GM12878 (cell line): ENCODE measurements around the gene PROB1. TPM values are rescaled to one million over a fixed set of nuclear protein-coding genes. Genes with fewer than 3 reads are reported as not detected.
A peak's percentile ranks its signal among the peaks of the same experiment; 100 is the strongest.

Source experiments
- MEF2B ChIP-seq: fragments of 450-650 bp; IDR thresholded peaks from 2 replicates; pipeline ENCODE4 v1.6.1; 2018; ENCODE audit warnings: mild to moderate bottlenecking, moderate library complexity; ENCODE audit not compliant: partially characterized antibody, poor library complexity, severe bottlenecking
- NR2C1 ChIP-seq: fragments of 450-650 bp; IDR thresholded peaks from 2 replicates; pipeline ENCODE4 v1.6.1; 2017; ENCODE audit warnings: antibody characterized with exemption, mild to moderate bottlenecking, moderate library complexity
- PAX8 ChIP-seq: fragments of 450-650 bp; IDR thresholded peaks from 2 replicates; pipeline ENCODE4 v1.6.1; 2017; ENCODE audit warnings: mild to moderate bottlenecking, moderate library complexity
- TARDBP ChIP-seq: IDR thresholded peaks from 2 replicates; pipeline ENCODE4 v1.6.1; 2016; ENCODE audit warnings: borderline replicate concordance
- WRNIP1 ChIP-seq: IDR thresholded peaks from 2 replicates; pipeline ENCODE4 v1.6.1; 2011; ENCODE audit warnings: low read depth, low read length, improper control_type of control experiment, borderline replicate concordance
- ZNF217 ChIP-seq: fragments of 450-650 bp; IDR thresholded peaks from 2 replicates; pipeline ENCODE4 v1.6.1; 2017; ENCODE audit warnings: antibody characterized with exemption, mild to moderate bottlenecking
- polyA plus RNA-seq, 11 experiments: library from polyadenylated mRNA; depleted of rRNA in 4 of 11; unstranded in 6 of 11; stranded (reverse) in 5 of 11; fragments of >200 nt; fragmentation: Nextera tagmentation in 4 of 11; fragmentation: Illumina TruSeq in 1 of 11; extraction: Ambion mirVana in 4 of 11; extraction: Trizol in 1 of 11; gene quantifications; 1 replicate in 1 of 11; 2 replicates in 10 of 11; pipeline versions ENCODE4 v1.2.1 to v1.2.3, GENCODE V29; 2011 to 2016; ENCODE audit warnings: inconsistent platforms in 2 of 11, missing spikeins in 2 of 11, low read depth in 1 of 11
- total RNA-seq, 4 experiments: library from RNA; depleted of rRNA in 3 of 4; stranded (reverse); fragments of >200 nt in 3 of 4; fragmentation: Illumina TruSeq in 1 of 4; extraction: Trizol in 1 of 4; gene quantifications; 2 replicates each; pipeline versions ENCODE4 v1.2.1 to v1.2.3, GENCODE V29; 2013 to 2021
- TF ChIP-seq, protein P1 (sequence below): fragments of 450-650 bp; IDR thresholded peaks from 2 replicates; pipeline ENCODE4 v1.6.1; 2016; ENCODE audit warnings: mild to moderate bottlenecking, moderate library complexity, borderline replicate concordance
- TF ChIP-seq, protein P2 (sequence below): fragments of 450-650 bp; IDR thresholded peaks from 2 replicates; pipeline ENCODE4 v1.6.1; 2017; ENCODE audit warnings: borderline replicate concordance

PROB1 gene
- total and polyA plus RNA-seq, 10 of the 15 experiments (the other 5 are each of a cell fraction or from before 2014, with no cell fraction given): 0.14 to 8.1 (median 2.9) TPM

DNA sequence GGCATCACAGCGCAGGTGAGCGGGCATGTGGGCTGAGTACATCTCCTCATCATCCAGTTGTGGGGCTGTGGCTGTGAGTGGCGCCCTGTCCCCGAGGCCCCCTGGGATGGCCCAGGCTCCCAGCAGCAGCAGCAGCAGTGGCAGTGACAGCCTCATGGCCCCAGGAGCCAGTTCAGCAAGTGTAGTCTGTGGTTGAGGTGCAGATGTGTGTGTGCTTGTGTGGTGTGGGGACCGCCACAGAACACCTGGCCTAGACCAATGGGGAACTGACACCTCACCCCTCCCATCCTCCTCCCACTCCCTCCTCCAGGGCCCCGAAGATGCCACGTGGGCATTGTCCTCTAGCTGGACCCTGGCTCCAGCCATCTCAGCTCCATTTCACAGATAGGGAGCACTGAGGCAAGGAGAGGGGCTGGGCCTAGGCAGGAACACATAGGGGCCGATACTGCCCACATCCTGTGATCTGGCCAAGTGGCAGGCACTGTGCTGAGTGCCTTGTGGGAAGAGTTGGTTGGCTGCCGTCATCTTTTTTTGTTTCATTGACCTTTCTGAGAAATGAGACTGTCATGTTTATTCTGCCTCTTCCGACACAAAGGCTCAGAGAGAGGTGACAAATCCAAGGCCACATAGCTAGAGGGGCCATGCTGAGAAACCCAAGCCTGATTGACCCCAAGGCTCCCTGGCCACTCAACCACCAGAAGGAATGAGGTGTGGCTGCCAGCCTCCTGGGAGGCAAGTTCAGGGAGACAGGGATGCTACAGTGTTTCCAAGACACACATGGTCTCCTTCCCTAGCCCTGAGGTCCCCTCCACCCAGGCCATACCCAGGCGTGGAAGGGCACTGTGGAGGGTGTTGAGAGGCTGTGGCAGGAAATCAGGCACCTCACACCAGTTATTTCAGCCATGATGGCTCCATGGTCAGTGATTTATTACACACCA lies 4.9 kb downstream of the PROB1 start, which contains the start of gene MZB1 (continued):
- TF ChIP-seq, protein P1, sequence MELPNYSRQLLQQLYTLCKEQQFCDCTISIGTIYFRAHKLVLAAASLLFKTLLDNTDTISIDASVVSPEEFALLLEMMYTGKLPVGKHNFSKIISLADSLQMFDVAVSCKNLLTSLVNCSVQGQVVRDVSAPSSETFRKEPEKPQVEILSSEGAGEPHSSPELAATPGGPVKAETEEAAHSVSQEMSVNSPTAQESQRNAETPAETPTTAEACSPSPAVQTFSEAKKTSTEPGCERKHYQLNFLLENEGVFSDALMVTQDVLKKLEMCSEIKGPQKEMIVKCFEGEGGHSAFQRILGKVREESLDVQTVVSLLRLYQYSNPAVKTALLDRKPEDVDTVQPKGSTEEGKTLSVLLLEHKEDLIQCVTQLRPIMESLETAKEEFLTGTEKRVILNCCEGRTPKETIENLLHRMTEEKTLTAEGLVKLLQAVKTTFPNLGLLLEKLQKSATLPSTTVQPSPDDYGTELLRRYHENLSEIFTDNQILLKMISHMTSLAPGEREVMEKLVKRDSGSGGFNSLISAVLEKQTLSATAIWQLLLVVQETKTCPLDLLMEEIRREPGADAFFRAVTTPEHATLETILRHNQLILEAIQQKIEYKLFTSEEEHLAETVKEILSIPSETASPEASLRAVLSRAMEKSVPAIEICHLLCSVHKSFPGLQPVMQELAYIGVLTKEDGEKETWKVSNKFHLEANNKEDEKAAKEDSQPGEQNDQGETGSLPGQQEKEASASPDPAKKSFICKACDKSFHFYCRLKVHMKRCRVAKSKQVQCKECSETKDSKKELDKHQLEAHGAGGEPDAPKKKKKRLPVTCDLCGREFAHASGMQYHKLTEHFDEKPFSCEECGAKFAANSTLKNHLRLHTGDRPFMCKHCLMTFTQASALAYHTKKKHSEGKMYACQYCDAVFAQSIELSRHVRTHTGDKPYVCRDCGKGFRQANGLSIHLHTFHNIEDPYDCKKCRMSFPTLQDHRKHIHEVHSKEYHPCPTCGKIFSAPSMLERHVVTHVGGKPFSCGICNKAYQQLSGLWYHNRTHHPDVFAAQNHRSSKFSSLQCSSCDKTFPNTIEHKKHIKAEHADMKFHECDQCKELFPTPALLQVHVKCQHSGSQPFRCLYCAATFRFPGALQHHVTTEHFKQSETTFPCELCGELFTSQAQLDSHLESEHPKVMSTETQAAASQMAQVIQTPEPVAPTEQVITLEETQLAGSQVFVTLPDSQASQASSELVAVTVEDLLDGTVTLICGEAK: no peak
- TF ChIP-seq MEF2B: peak; percentile 94
- TF ChIP-seq, protein P2, sequence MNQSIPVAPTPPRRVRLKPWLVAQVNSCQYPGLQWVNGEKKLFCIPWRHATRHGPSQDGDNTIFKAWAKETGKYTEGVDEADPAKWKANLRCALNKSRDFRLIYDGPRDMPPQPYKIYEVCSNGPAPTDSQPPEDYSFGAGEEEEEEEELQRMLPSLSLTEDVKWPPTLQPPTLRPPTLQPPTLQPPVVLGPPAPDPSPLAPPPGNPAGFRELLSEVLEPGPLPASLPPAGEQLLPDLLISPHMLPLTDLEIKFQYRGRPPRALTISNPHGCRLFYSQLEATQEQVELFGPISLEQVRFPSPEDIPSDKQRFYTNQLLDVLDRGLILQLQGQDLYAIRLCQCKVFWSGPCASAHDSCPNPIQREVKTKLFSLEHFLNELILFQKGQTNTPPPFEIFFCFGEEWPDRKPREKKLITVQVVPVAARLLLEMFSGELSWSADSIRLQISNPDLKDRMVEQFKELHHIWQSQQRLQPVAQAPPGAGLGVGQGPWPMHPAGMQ: no peak
- peak; percentile 95 for TF ChIP-seq ZNF217
- no peak for TF ChIP-seq PAX8
- 0 out of 2 replicates have a peak, but pooled peaks have one; percentile 61 for TF ChIP-seq TARDBP
- no peak for TF ChIP-seq NR2C1
- no peak for TF ChIP-seq WRNIP1
- TF ChIP-seq, all 136 proteins: peak for 60
